Measurements from ENCODE around the gene GMCL2.

Gene GMCL2

DNA sequence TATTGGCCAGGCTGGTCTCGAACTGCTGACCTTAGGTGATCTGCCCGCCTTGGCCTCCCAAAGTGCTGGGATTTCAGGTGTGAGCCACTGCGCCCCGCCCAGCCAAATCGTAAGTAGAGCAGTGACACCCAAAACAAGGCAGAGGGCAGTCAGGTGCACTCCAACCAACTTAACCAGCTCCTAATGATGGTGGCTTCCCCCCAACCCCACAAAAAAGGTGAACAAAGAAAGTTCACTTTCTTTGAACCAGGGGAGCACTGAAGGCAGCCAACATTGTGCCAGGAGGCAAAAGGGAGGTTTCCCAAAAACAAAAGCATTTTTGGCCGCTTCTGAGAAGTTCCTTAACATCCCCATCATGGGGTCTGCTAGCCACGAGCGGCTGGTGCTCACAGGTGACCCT, 9.6 kb downstream of the GMCL2 start:
- no peak for DNase-seq

GRCh38 chr5:178176791-178177190, 10.4 kb downstream of the GMCL2 start:
- no peak for DNase-seq

- no peak for DNase-seq
These were observed 12.7 kb downstream of the GMCL2 start for GRCh38 chr5:178174456-178174855.

DNA sequence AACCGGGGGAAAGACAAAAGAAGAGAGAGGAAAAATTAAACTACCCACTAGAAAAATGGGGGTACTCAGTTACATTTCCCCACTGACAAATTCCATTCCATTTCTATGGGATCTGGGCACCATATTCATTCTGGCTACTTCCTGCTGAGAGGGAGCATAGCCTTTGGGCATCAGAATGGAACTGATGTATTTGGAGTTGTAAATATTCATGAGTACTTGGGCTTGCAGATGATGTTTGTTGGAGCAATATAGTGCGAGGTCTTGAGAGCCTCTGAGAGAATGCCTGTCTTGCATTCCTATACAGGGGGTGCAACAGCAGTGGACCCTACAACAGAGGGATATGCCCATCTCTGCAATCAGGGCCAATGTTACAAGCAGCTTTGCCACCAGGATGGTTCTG, 16.7 kb downstream of the GMCL2 start:
- no peak for DNase-seq

- DNase-seq: no peak
These were observed 21.6 kb downstream of the GMCL2 start for GRCh38 chr5:178165581-178165980.

GRCh38 chr5:178163772-178164735, 23.1 kb downstream of the GMCL2 start:
- DNase-seq: peak; percentile 73

GRCh38 chr5:178162481-178162880, 24.7 kb downstream of the GMCL2 start:
- no peak for DNase-seq

DNA sequence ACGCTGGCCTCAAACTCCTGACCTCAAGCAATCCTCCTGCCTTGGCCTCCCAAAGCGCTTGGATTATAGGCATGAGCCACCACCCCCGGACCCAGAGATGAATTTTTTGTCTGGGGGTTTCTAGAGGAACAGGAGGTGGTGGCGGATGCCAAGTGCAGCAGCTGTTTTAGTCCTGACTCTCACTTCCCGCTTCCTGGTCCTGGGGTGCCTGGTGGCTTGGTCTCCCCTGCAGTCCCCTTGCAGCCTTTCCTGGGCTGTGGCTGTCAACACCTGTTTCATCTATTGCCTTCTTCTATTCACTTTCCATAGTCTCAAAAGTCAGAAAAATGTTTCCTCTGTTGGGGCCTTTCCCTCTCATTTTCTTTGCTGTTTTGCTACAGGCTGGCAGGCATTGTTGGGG, 27.0 kb downstream of the GMCL2 start:
- DNase-seq: no peak

DNA sequence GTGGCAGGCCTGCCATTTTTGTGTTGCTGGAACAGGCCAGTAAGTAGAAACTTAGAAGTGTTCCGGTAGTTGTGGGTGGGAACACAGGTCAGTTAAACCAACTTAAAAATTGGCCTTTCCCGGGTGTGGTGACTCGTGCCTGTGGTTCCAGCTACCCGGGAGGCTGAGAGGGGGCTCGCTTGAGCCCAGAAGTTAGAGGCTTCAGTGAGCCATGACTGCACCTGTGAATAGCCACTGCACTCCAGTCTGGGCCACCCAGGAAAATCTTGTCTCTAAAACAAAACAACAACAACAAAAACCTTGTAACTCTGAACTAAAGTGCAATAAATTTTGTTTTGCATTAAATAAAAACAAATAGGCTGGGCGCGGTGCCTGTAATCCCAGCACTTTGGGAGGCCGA, 32.1 kb downstream of the GMCL2 start:
- no peak for DNase-seq

GRCh38 chr5:178153530-178154340, 33.4 kb downstream of the GMCL2 start, which contains the start of gene NHP2:
NHP2 (minus strand) TSS chr5:178153885; CDS start chr5:178153817, 68 bp downstream.
- peak; percentile 92 for DNase-seq

DNA sequence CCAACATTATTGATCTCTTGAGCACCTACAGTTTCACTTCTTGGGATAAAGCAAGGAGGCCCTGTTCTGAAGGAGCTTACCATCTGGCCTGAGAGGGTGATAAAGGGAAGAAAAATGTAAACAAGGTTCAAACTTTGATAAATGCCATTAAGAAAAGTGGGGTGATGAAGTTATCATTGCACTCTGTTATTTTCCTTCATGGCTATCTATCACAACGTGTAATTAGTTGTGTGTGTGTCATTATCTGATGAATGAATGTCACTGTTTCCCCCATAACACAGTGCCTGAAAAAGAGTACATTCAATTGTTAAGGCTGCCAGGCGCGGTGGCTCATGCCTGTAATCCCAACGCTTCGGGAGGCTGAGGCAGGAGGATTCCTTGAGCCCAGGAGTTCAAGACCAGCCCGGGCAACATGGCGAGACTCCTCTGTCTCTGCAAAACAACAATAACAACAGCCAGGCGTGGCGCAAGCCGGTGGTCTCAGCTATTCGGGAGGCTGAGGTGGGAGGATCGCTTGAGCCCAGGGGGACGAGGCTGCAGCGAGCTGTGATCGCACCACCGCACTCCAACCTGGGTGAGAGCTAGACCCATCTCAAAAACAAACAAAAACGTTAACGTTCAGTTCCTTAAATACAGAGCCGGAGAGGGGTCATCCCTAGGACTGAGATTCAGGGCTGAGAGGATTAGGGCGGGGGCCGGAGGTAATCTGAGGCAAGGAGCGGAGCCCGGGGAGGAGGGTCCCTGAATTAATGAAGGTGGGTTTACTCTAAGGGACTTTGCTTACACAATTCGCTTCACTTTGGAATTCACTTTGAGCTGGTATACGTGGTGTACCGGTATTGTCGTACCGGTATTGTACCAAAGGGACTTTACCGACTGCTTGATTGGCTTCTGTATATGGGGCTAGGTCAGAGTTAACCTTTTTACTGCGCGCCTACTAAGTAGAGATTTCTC, 34.4 kb downstream of the GMCL2 start:
- no peak for DNase-seq

GRCh38 chr5:178150977-178151734, 36.0 kb downstream of the GMCL2 start:
- DNase-seq: no peak

DNA sequence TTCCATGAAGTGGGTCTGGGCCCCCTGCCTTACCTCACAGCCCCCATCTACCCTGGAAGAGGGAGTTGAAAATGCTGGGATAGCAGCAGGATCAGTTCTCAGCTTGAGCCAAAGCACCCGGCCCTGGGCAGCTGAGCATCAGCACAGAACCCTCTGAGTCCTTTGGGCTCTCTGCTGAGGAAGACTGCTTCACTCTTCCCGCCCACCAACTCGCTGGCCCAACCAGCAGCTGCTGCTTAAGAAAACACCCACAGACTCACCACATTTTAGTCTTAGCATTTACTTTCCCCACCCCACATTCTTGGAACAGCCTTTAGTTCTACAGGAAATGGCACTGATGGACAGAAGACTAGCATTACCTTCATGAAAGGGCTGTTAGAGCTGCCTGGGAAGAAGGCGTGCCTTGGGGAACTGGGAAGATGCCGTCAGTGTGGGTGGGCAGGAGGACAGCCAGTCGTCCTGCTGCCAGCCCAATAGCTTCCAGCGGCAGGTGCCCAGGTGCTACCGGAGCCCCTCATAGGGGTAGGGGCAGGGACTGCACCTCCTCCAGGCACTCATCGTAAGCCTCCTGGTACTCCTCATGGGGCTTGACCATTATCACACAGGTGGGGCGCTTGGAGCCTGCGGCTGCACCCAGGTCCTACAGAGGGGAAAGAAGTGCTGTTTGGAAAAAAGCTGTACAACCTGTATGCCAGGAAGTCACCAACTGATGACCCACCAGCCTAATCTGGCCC, 37.8 kb downstream of the GMCL2 start:
- DNase-seq: no peak

DNA sequence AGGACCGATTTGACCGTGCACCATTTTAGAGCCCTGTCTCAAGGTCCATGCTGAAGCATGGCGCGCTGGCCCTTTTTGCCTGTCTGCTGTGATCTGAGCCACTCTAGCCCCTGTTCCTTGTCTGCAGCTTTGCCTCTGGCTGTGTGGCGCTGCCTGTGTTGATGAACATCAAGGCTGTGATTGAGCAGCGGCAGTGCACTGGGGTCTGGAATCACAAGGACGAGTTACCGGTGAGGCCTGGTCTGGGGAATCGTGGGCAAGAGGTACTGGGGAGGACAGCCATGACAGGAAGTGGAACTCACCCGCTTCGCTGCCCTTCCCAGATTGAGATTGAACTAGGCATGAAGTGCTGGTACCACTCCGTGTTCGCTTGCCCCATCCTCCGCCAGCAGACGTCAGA, 39.8 kb downstream of the GMCL2 start:
- DNase-seq: no peak

GRCh38 chr5:178145965-178146820, 41.0 kb downstream of the GMCL2 start:
- peak; percentile 17 for DNase-seq

- peak; percentile 16 for DNase-seq
These were observed 43.3 kb downstream of the GMCL2 start for GRCh38 chr5:178143901-178144300.

DNA sequence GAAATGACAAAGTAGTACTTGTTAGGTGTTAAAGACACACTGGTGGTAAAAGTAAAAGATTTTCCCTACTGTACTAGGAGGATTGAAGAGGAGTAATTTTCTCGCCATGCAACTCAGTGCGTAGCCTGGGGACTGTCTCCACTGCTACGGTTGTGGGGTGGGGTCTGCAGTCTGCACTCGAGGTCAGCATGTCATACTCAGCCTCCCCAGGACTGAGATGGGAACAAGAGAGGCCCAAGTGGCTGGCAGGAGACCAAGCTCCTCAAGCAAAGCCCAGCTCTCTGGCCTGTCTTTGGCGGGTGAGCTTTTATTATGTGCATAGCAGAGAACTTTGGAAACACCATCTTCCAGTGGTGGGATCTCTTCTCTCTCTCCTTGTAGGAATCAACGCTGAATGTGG, 43.9 kb downstream of the GMCL2 start:
- DNase-seq: no peak

- no peak for DNase-seq
These were observed 44.5 kb downstream of the GMCL2 start for GRCh38 chr5:178142642-178143041.

DNA sequence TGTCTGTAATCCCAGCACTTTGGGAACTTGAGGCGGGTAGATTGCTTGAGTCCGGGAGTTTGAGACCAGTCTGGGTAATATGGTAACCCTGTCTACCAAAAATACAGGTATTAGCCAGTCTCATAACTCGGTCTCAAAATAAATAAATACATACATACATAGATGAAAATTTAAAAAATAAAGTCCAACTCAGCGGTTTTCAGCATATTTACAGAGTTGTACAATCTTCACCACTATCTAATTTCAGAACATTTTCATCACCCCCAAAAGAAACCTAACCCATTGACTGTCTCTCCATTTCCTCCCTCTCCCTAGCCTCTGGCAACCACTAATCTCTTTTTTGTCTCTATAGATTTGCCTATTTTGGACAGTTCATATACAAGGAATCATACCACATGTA, 45.6 kb downstream of the GMCL2 start:
- no peak for DNase-seq

DNA sequence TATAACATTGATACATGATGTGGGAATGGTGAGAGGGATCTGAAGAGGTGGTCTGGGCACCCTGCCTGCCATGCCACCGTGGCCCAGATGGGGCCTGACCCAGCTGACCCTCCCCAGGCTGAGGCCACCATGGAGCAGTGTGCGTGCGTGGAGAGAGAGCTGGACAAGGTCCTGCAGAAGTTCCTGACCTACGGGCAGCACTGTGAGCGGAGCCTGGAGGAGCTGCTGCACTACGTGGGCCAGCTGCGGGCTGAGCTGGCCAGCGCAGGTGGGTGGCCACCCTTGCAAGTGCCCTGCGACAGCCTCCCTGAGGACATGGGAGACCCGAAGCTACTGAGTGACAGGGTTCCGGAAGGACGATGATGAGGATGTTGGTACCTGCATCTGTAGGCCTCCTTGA, 49.2 kb downstream of the GMCL2 start:
- DNase-seq: no peak
